ENCODE measurements around the gene RBM26.

GRCh38 chr13:79432086-79432485, 26.0 kb upstream of the RBM26 start:
- TF ChIP-seq POLR2AphosphoS5 (IDR thresholded peaks at IDR 0.05; ENCODE audit: low read depth, low read length) (no peak), RCOR1 (IDR thresholded peaks at IDR 0.05; ENCODE audit: low read length) (no peak), MXI1 (IDR thresholded peaks at IDR 0.05; ENCODE audit: low read depth, low read length) (no peak), RAD21 (IDR thresholded peaks at IDR 0.05; ENCODE audit: low read length) (no peak), CHD2 (IDR thresholded peaks at IDR 0.05; ENCODE audit: low read length, partially characterized antibody) (no peak), CTCF (IDR thresholded peaks at IDR 0.05) (no peak), EP300 (IDR thresholded peaks at IDR 0.05; ENCODE audit: borderline replicate concordance in 1 of 2, low read depth in 1 of 2, low read length in 1 of 2) (no peak), USF1 (IDR thresholded peaks at IDR 0.05; ENCODE audit: borderline replicate concordance, low read depth) (no peak)
- TF ChIP-seq, protein P1, sequence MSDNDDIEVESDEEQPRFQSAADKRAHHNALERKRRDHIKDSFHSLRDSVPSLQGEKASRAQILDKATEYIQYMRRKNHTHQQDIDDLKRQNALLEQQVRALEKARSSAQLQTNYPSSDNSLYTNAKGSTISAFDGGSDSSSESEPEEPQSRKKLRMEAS (IDR thresholded peaks at IDR 0.05; ENCODE audit: low read depth), result no peak

Measured in SK-N-SH (cell line).